ENCODE data around the gene TRAPPC11.

The TRAPPC11 gene

GRCh38 chr4:183755596-183755995 is 96.5 kb downstream of the TRAPPC11 start:
- Histone ChIP-seq H3K9ac (ENCODE audit: low read length) (no peak overlapping the region), H3K4me1 (ENCODE audit: insufficient read depth, low read length, severe bottlenecking) (no peaks in the 10 kb centered on the region), H3K4me2 (ENCODE audit: low read length) (no peak overlapping the region), H3K9me2 (ENCODE audit: low read depth, low read length) (no peaks in the 10 kb centered on the region), H3K27me3 (ENCODE audit: insufficient read depth, low read length) (no peaks in the 10 kb centered on the region; the same call in 1 of the 2 replicates), H2AFZ (ENCODE audit: low read length) (no peak overlapping the region), H3K36me3 (ENCODE audit: insufficient read depth, low read length) (no peaks in the 10 kb centered on the region), H3K4me3 (ENCODE audit: low read depth, low read length, poor library complexity, severe bottlenecking) (no peak overlapping the region), H3K9me3 (ENCODE audit: low read length) (no peaks in the 10 kb centered on the region), H3K27ac (ENCODE audit: low read depth, low read length, poor library complexity, severe bottlenecking) (no peak overlapping the region), H4K20me1 (ENCODE audit: insufficient read depth, low read length) (no peaks in the 10 kb centered on the region), H3K79me2 (ENCODE audit: insufficient read depth, low read length) (no peaks in the 10 kb centered on the region), H3F3A (ENCODE audit: insufficient read depth, low read length) (no peaks in the 10 kb centered on the region)
- TF ChIP-seq, protein P1, sequence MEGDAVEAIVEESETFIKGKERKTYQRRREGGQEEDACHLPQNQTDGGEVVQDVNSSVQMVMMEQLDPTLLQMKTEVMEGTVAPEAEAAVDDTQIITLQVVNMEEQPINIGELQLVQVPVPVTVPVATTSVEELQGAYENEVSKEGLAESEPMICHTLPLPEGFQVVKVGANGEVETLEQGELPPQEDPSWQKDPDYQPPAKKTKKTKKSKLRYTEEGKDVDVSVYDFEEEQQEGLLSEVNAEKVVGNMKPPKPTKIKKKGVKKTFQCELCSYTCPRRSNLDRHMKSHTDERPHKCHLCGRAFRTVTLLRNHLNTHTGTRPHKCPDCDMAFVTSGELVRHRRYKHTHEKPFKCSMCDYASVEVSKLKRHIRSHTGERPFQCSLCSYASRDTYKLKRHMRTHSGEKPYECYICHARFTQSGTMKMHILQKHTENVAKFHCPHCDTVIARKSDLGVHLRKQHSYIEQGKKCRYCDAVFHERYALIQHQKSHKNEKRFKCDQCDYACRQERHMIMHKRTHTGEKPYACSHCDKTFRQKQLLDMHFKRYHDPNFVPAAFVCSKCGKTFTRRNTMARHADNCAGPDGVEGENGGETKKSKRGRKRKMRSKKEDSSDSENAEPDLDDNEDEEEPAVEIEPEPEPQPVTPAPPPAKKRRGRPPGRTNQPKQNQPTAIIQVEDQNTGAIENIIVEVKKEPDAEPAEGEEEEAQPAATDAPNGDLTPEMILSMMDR (IDR thresholded peaks at IDR 0.05; ENCODE audit: low read length), result no peak
- no peak for TF ChIP-seq EZH2 (IDR thresholded peaks at IDR 0.05; ENCODE audit: borderline replicate concordance, low read length)

- Histone ChIP-seq H3K9ac (ENCODE audit: low read length) (no peak overlapping the region), H3K27me3 (ENCODE audit: insufficient read depth, low read length) (no peaks in the 10 kb centered on the region; the same call in 1 of the 2 replicates), H3K36me3 (ENCODE audit: insufficient read depth, low read length) (no peaks in the 10 kb centered on the region), H3K4me2 (ENCODE audit: low read length) (no peak overlapping the region), H3K79me2 (ENCODE audit: insufficient read depth, low read length) (no peaks in the 10 kb centered on the region), H3K4me1 (ENCODE audit: insufficient read depth, low read length, severe bottlenecking) (no peaks in the 10 kb centered on the region), H3K27ac (ENCODE audit: low read depth, low read length, poor library complexity, severe bottlenecking) (no peak overlapping the region), H3K4me3 (ENCODE audit: low read depth, low read length, poor library complexity, severe bottlenecking) (no peak overlapping the region), H2AFZ (ENCODE audit: low read length) (no peak overlapping the region), H3K9me3 (ENCODE audit: low read length) (no peaks in the 10 kb centered on the region), H4K20me1 (ENCODE audit: insufficient read depth, low read length) (no peaks in the 10 kb centered on the region), H3K9me2 (ENCODE audit: low read depth, low read length) (no peaks in the 10 kb centered on the region), H3F3A (ENCODE audit: insufficient read depth, low read length) (no peaks in the 10 kb centered on the region)
- TF ChIP-seq, protein P1 (IDR thresholded peaks at IDR 0.05; ENCODE audit: low read length), result no peak
- no peak for TF ChIP-seq EZH2 (IDR thresholded peaks at IDR 0.05; ENCODE audit: borderline replicate concordance, low read length)
These were observed 98.0 kb downstream of the TRAPPC11 start for GRCh38 chr4:183757060-183757459.

DNA sequence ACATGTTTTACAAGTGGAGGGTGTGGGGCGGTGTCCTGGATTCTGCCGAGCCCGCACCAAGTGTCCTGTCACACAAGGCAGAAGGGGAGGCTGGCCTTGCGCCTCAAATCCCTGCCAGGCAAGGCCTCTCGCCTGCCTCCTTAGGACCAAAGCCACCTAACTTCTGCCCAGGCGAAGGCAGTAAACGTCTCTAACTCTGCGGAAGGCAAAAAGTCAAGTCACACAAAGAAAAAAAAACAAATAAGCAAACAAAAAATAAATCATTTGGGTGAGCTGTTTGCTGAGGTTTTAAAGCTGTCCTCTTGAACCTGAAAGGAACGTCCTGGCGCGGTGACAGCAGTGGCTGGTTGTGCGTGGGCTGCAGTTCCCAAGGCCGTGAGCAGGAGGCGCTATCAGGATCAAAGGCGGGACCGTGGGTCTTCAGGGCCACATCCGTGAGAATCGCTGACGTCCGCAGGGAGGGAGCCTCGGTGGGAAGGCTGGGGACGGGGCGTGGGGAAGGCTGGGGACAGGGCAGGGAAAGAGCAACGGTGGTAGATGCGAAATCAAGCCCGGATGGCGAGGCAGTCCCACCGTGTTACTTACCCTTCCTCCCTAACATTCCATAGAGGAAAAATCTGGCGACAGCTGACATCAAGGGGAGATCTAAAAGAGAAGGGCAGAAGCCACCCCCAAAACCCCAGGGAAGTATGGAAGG is 99.1 kb downstream of the TRAPPC11 start:
- no peak overlapping the region for H3K4me2 ChIP-seq (ENCODE audit: low read length)
- no peak overlapping the region for H3K27ac ChIP-seq (ENCODE audit: low read depth, low read length, poor library complexity, severe bottlenecking)
- H2AFZ ChIP-seq (ENCODE audit: low read length), result no peak overlapping the region
- H3F3A ChIP-seq (ENCODE audit: insufficient read depth, low read length), result no peaks in the 10 kb centered on the region
- H3K4me1 ChIP-seq (ENCODE audit: insufficient read depth, low read length, severe bottlenecking), result no peaks in the 10 kb centered on the region
- no peaks in the 10 kb centered on the region for H3K36me3 ChIP-seq (ENCODE audit: insufficient read depth, low read length)
- H3K9ac ChIP-seq (ENCODE audit: low read length), result no peak overlapping the region
- no peaks in the 10 kb centered on the region for H3K9me3 ChIP-seq (ENCODE audit: low read length)
- no peaks in the 10 kb centered on the region for H3K9me2 ChIP-seq (ENCODE audit: low read depth, low read length)
- TF ChIP-seq, protein P1 (IDR thresholded peaks at IDR 0.05; ENCODE audit: low read length), result no peak
- TF ChIP-seq EZH2 (IDR thresholded peaks at IDR 0.05; ENCODE audit: borderline replicate concordance, low read length), result no peak
- no peaks in the 10 kb centered on the region for H3K79me2 ChIP-seq (ENCODE audit: insufficient read depth, low read length)
- no peaks in the 10 kb centered on the region; the same call in 1 of the 2 replicates for H3K27me3 ChIP-seq (ENCODE audit: insufficient read depth, low read length)
- H3K4me3 ChIP-seq (ENCODE audit: low read depth, low read length, poor library complexity, severe bottlenecking), result no peak overlapping the region
- H4K20me1 ChIP-seq (ENCODE audit: insufficient read depth, low read length), result no peaks in the 10 kb centered on the region
